ENCODE results near the gene CDH23. TPM values are rescaled to one million over a fixed set of nuclear protein-coding genes. Genes with fewer than 3 reads are reported as not detected.

CDH23 gene
- total RNA-seq, 1 experiment from 2014 or later = 2.9 TPM

GRCh38 chr10:71763352-71764127 is 366.8 kb downstream of the CDH23 start (continued):
- TF ChIP-seq FOXP1 (CRISPR knock-in tag; IDR thresholded peaks at IDR 0.05; ENCODE audit: borderline replicate concordance) = no peak
- no peak for TF ChIP-seq ZNF416 (CRISPR knock-in tag; IDR thresholded peaks at IDR 0.05)
- no peak for TF ChIP-seq ETV6 (CRISPR knock-in tag; IDR thresholded peaks at IDR 0.05)
- TF ChIP-seq RELA (CRISPR knock-in tag; IDR thresholded peaks at IDR 0.05; ENCODE audit: borderline replicate concordance) = no peak
- TF ChIP-seq MYBL2 (CRISPR knock-in tag; IDR thresholded peaks at IDR 0.05) = no peak
- no peak for TF ChIP-seq SP1 (CRISPR knock-in tag; conservative IDR thresholded peaks at IDR 0.05)
- TF ChIP-seq E2F5 (CRISPR knock-in tag; IDR thresholded peaks at IDR 0.05) = no peak
- no peak for TF ChIP-seq USF1 (CRISPR knock-in tag; IDR thresholded peaks at IDR 0.05)
- no peak for TF ChIP-seq NR3C1 (CRISPR knock-in tag; conservative IDR thresholded peaks at IDR 0.05; ENCODE audit: low read depth)
- no peak for TF ChIP-seq ZBTB21 (CRISPR knock-in tag; IDR thresholded peaks at IDR 0.05; ENCODE audit: borderline replicate concordance)
- TF ChIP-seq ZNF121 (CRISPR knock-in tag; IDR thresholded peaks at IDR 0.05) = no peak
- TF ChIP-seq ATF2 (CRISPR knock-in tag; IDR thresholded peaks at IDR 0.05; ENCODE audit: borderline replicate concordance, low read depth) = no peak
- no peak for TF ChIP-seq HMGXB4 (CRISPR knock-in tag; IDR thresholded peaks at IDR 0.05)

GRCh38 chr10:71765176-71765904 is 368.6 kb downstream of the CDH23 start:
- H3K4me3 Mint-ChIP-seq = no peak overlapping the region
- no peak overlapping the region for H3K27ac Mint-ChIP-seq
- no peaks in the 10 kb centered on the region for H3K36me3 Mint-ChIP-seq
- ChIA-PET POLR2A (interaction anchor here (0.9 kb wide), 1 partner anchor 106 kb away, joined by 3 read pairs; no protein-coding TSS in a partner anchor), CTCF (interaction anchor here (0.7 to 4.9 kb wide), 5 partner anchors 8 to 191 kb away, joined by 3 to 22 read pairs (median 3); partner anchors contain the start of gene VSIR)
- H3K4me1 Mint-ChIP-seq = peaks cover 4% of the 10 kb centered on the region
- DNase-seq (ENCODE audit: low spot score) = no peak
- no peaks in the 10 kb centered on the region for H3K27me3 Mint-ChIP-seq (ENCODE audit: low read depth)
- H3K9me3 Mint-ChIP-seq = no peaks in the 10 kb centered on the region
- no peak for ATAC-seq
- TF ChIP-seq E2F1 (CRISPR knock-in tag; IDR thresholded peaks at IDR 0.05) (no peak), EMX1 (CRISPR knock-in tag; IDR thresholded peaks at IDR 0.05) (no peak), ZNF263 (CRISPR knock-in tag; IDR thresholded peaks at IDR 0.05; ENCODE audit: low read depth) (no peak), TEAD1 (CRISPR knock-in tag; IDR thresholded peaks at IDR 0.05) (no peak), ZNF219 (CRISPR knock-in tag; IDR thresholded peaks at IDR 0.05; ENCODE audit: borderline replicate concordance) (no peak), STAT6 (CRISPR knock-in tag; conservative IDR thresholded peaks at IDR 0.05; ENCODE audit: low read depth) (no peak), ZBTB43 (CRISPR knock-in tag; IDR thresholded peaks at IDR 0.05) (no peak), USF1 (CRISPR knock-in tag; IDR thresholded peaks at IDR 0.05) (no peak), GABPB1 (CRISPR knock-in tag; IDR thresholded peaks at IDR 0.05) (no peak), MLX (CRISPR knock-in tag; IDR thresholded peaks at IDR 0.05) (no peak)

All from WTC11 (cell line).